HEK293 (cell line): ENCODE measurements around the gene LNX1.

Experiments
- GLIS2 ChIP-seq: fragments of 450-650 bp; formaldehyde crosslinking; IDR thresholded peaks from 2 replicates; pipeline ENCODE4 v1.5.1; 2016; ENCODE audit warnings: missing biosample characterization, missing genetic modification characterization
- ZBTB21 ChIP-seq: fragments of 450-650 bp; formaldehyde crosslinking; IDR thresholded peaks from 2 replicates; pipeline ENCODE4 v1.5.1; 2017; ENCODE audit warnings: missing biosample characterization, missing genetic modification characterization
- ZNF155 ChIP-seq: fragments of 450-650 bp; formaldehyde crosslinking; IDR thresholded peaks from 2 replicates; pipeline ENCODE4 v1.5.1; 2016; ENCODE audit warnings: missing biosample characterization, missing genetic modification characterization
- ZNF174 ChIP-seq: fragments of 450-650 bp; formaldehyde crosslinking; IDR thresholded peaks from 2 replicates; pipeline ENCODE4 v1.5.0; 2017; ENCODE audit warnings: missing biosample characterization, mild to moderate bottlenecking, missing genetic modification characterization
- ZNF23 ChIP-seq: fragments of 450-650 bp; formaldehyde crosslinking; IDR thresholded peaks from 2 replicates; pipeline ENCODE4 v1.5.1; 2016; ENCODE audit warnings: missing biosample characterization, missing genetic modification characterization, borderline replicate concordance
- ZNF324 ChIP-seq: fragments of 450-650 bp; formaldehyde crosslinking; IDR thresholded peaks from 2 replicates; pipeline ENCODE4 v1.5.1; 2016; ENCODE audit warnings: missing biosample characterization, missing genetic modification characterization
- ZNF561 ChIP-seq: fragments of 450-650 bp; IDR thresholded peaks from 2 replicates; pipeline ENCODE4 v1.5.1; 2018; ENCODE audit warnings: missing biosample characterization, missing genetic modification characterization, borderline replicate concordance
- ZNF843 ChIP-seq: fragments of 450-650 bp; formaldehyde crosslinking; IDR thresholded peaks from 2 replicates; pipeline ENCODE4 v1.5.1; 2016; ENCODE audit warnings: missing biosample characterization, missing genetic modification characterization
- ZSCAN30 ChIP-seq: fragments of 450-650 bp; IDR thresholded peaks from 2 replicates; pipeline ENCODE4 v1.5.1; 2018; ENCODE audit warnings: missing biosample characterization, mild to moderate bottlenecking, missing genetic modification characterization, moderate library complexity
- TF ChIP-seq, protein P1 (sequence below): sonication (generic); formaldehyde crosslinking; IDR thresholded peaks from 2 replicates; pipeline ENCODE4 v1.8.1; 2022; ENCODE audit warnings: mild to moderate bottlenecking, moderate library complexity, missing genetic modification reagents
- TF ChIP-seq, protein P2 (sequence below): fragments of 450-650 bp; formaldehyde crosslinking; IDR thresholded peaks from 2 replicates; pipeline ENCODE4 v1.5.1; 2016; ENCODE audit warnings: missing biosample characterization, missing genetic modification characterization
- TF ChIP-seq, protein P3 (sequence below): fragments of 450-650 bp; formaldehyde crosslinking; IDR thresholded peaks from 2 replicates; pipeline ENCODE4 v1.5.1; 2016; ENCODE audit warnings: missing biosample characterization, missing genetic modification characterization

DNA sequence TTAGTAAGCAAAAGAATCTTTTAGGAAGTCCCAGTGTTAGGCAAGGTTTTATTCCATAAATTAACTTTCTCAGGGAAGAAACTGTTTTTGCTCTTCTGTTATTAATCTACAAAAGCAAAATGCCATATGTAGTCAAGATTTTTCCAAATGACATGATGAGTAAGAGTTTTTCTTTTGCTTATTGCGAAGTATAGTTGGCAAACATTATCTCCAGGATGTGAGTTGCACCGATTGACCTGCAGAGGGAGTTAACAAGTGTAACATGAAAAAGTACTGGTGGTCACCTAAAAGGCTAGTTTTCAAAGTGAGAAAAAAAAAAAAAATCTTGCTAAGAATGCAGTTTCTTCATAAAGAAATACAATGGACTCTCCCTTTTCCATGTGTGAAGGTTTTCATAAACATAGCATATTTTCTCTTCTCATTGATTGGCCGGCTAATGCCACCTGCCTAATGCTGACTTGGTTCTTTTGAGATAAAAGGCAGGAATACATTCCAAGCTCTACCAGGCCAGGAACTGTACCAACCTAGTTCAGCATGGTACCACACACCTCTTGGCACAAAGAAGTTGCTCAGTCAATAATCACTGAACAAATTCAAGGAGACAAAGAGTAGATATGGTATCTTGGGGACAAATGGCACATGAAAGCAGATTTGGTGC is 100.2 kb downstream of the LNX1 start:
- no peak for TF ChIP-seq ZNF174 (tag by site-specific recombination)
- TF ChIP-seq ZNF324, result no peak
- TF ChIP-seq, protein P1, sequence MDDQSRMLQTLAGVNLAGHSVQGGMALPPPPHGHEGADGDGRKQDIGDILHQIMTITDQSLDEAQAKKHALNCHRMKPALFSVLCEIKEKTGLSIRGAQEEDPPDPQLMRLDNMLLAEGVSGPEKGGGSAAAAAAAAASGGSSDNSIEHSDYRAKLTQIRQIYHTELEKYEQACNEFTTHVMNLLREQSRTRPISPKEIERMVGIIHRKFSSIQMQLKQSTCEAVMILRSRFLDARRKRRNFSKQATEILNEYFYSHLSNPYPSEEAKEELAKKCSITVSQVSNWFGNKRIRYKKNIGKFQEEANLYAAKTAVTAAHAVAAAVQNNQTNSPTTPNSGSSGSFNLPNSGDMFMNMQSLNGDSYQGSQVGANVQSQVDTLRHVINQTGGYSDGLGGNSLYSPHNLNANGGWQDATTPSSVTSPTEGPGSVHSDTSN (CRISPR knock-in tag), result no peak
- TF ChIP-seq, protein P2, sequence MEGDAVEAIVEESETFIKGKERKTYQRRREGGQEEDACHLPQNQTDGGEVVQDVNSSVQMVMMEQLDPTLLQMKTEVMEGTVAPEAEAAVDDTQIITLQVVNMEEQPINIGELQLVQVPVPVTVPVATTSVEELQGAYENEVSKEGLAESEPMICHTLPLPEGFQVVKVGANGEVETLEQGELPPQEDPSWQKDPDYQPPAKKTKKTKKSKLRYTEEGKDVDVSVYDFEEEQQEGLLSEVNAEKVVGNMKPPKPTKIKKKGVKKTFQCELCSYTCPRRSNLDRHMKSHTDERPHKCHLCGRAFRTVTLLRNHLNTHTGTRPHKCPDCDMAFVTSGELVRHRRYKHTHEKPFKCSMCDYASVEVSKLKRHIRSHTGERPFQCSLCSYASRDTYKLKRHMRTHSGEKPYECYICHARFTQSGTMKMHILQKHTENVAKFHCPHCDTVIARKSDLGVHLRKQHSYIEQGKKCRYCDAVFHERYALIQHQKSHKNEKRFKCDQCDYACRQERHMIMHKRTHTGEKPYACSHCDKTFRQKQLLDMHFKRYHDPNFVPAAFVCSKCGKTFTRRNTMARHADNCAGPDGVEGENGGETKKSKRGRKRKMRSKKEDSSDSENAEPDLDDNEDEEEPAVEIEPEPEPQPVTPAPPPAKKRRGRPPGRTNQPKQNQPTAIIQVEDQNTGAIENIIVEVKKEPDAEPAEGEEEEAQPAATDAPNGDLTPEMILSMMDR (tag by site-specific recombination), result 0 out of 2 replicates have a peak, but pooled peaks have one; percentile 14
- no peak for TF ChIP-seq ZNF155 (tag by site-specific recombination)
- TF ChIP-seq GLIS2 (tag by site-specific recombination), result no peak
- no peak for TF ChIP-seq ZNF843
- TF ChIP-seq ZNF561 (tag by site-specific recombination), result no peak
- TF ChIP-seq ZNF23, result no peak
- TF ChIP-seq, protein P3, sequence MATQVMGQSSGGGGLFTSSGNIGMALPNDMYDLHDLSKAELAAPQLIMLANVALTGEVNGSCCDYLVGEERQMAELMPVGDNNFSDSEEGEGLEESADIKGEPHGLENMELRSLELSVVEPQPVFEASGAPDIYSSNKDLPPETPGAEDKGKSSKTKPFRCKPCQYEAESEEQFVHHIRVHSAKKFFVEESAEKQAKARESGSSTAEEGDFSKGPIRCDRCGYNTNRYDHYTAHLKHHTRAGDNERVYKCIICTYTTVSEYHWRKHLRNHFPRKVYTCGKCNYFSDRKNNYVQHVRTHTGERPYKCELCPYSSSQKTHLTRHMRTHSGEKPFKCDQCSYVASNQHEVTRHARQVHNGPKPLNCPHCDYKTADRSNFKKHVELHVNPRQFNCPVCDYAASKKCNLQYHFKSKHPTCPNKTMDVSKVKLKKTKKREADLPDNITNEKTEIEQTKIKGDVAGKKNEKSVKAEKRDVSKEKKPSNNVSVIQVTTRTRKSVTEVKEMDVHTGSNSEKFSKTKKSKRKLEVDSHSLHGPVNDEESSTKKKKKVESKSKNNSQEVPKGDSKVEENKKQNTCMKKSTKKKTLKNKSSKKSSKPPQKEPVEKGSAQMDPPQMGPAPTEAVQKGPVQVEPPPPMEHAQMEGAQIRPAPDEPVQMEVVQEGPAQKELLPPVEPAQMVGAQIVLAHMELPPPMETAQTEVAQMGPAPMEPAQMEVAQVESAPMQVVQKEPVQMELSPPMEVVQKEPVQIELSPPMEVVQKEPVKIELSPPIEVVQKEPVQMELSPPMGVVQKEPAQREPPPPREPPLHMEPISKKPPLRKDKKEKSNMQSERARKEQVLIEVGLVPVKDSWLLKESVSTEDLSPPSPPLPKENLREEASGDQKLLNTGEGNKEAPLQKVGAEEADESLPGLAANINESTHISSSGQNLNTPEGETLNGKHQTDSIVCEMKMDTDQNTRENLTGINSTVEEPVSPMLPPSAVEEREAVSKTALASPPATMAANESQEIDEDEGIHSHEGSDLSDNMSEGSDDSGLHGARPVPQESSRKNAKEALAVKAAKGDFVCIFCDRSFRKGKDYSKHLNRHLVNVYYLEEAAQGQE (tag by site-specific recombination), result no peak
- TF ChIP-seq ZBTB21, result no peak
- no peak for TF ChIP-seq ZSCAN30
